PC-9 (cell line): ENCODE measurements around the gene RPS25. TPM values are rescaled to one million over a fixed set of nuclear protein-coding genes. Genes with fewer than 3 reads are reported as not detected.
A peak's percentile ranks its signal among the peaks of the same experiment; 100 is the strongest.
"Not testable (repeated sequence)": the region's sequence is repeated elsewhere in the genome, so short reads cannot be mapped to it uniquely, and the experiment has no call there.

Experiments
- BruUV-seq: library from RNA; stranded (reverse); fragments of 400-500 nt; replicated peaks from 2 replicates; lab custom pipeline; 2021; lab: Mats Ljungman, UMichigan
- CTCF ChIA-PET: fragments of 300-600 bp; sonication (Branson Sonifier 250); formaldehyde crosslinking; loops from one replicate; lab custom pipeline; 2022; ENCODE audit warnings: antibody characterized with exemption; lab: Charles Lee
- POLR2A ChIA-PET: fragments of 300-600 bp; sonication (Branson Sonifier 250); formaldehyde crosslinking; loops from one replicate; lab custom pipeline; 2022; ENCODE audit warnings: antibody characterized with exemption; ENCODE audit not compliant: unreplicated experiment; lab: Charles Lee
- DNase-seq, 2 experiments: peaks; one replicate each; pipeline versions ENCODE4 v3.0.0 to v3.0.0-alpha.2; 2015 to 2022; ENCODE audit warnings: mixed read lengths in 1 of 2
- H2AFZ ChIP-seq: fragments of 200-600 bp; sonication (generic); 2 replicates; pipeline ENCODE4 v1.8.1; 2017; ENCODE audit warnings: antibody characterized with exemption
- H3F3A ChIP-seq: fragments of 200-600 bp; sonication (generic); 2 replicates; pipeline ENCODE4 v1.8.1; 2017; ENCODE audit warnings: antibody characterized with exemption, mild to moderate bottlenecking, low read depth; ENCODE audit not compliant: insufficient read depth
- H3K27ac ChIP-seq: fragments of 200-600 bp; sonication (generic); 2 replicates; pipeline ENCODE4 v1.6.1; 2016; ENCODE audit warnings: mixed run types
- H3K27me3 ChIP-seq: fragments of 200-600 bp; sonication (generic); 2 replicates; pipeline ENCODE4 v1.6.1; 2016; ENCODE audit warnings: low read depth, mixed run types; ENCODE audit not compliant: insufficient read depth
- H3K36me3 ChIP-seq: fragments of 200-600 bp; sonication (generic); 2 replicates; pipeline ENCODE4 v1.6.1; 2016; ENCODE audit warnings: low read depth, mixed run types
- H3K4me1 ChIP-seq: fragments of 200-600 bp; sonication (generic); replicated peaks from 2 replicates; pipeline ENCODE4 v1.6.1; 2016; ENCODE audit warnings: mixed run types; ENCODE audit not compliant: insufficient read depth
- H3K4me2 ChIP-seq: fragments of 200-600 bp; sonication (generic); 2 replicates; pipeline ENCODE4 v1.6.1; 2017; ENCODE audit warnings: mixed run types
- H3K4me3 ChIP-seq: fragments of 200-600 bp; sonication (generic); 2 replicates; pipeline ENCODE4 v1.6.1; 2016; ENCODE audit warnings: mixed run types
- H3K79me2 ChIP-seq: fragments of 200-600 bp; sonication (generic); 2 replicates; pipeline ENCODE4 v1.6.1; 2017; ENCODE audit warnings: low read depth, mixed run types
- H3K9me2 ChIP-seq: fragments of 200-600 bp; sonication (generic); 2 replicates; pipeline ENCODE4 v1.8.1; 2017; ENCODE audit warnings: mild to moderate bottlenecking; ENCODE audit not compliant: insufficient read depth
- H3K9me3 ChIP-seq: fragments of 200-600 bp; sonication (generic); 2 replicates; pipeline ENCODE4 v1.8.1; 2016; ENCODE audit warnings: low read depth; ENCODE audit not compliant: insufficient read depth
- H4K20me1 ChIP-seq: fragments of 200-600 bp; sonication (generic); 2 replicates; pipeline ENCODE4 v1.8.1; 2017; ENCODE audit not compliant: insufficient read depth
- CTCF ChIP-seq: fragments of 200-600 bp; sonication (generic); conservative IDR thresholded peaks from 2 replicates; pipeline ENCODE4 v1.6.1; 2017; ENCODE audit warnings: mixed run types, antibody characterized with exemption, mild to moderate bottlenecking, moderate library complexity
- EZH2 ChIP-seq: fragments of 200-600 bp; sonication (generic); IDR thresholded peaks from 2 replicates; pipeline ENCODE4 v1.8.0; 2017; ENCODE audit warnings: antibody characterized with exemption, low read depth
- intact Hi-C: fragments of 100-400 bp; cut with micrococcal nuclease; formaldehyde crosslinking; loops from one replicate; pipeline ENCODE4 v1.10.0; 2022; ENCODE audit not compliant: unreplicated experiment
- total RNA-seq: library from RNA; stranded (reverse); gene quantifications from 2 replicates; pipeline ENCODE4 v1.2.3, GENCODE V29; 2021

RPS25 gene
- total RNA-seq, 1 experiment from 2014 or later, result 984 TPM

- Histone ChIP-seq H2AFZ (no peak overlapping the region), H3K4me2 (no peak overlapping the region), H3K27me3 (no peaks in the 10 kb centered on the region), H3K27ac (no peak overlapping the region), H3K4me1 (no peaks in the 10 kb centered on the region), H3K4me3 (no peak overlapping the region), H3K36me3 (no peaks in the 10 kb centered on the region), H3K79me2 (no peaks in the 10 kb centered on the region), H3K9me3 (no peaks in the 10 kb centered on the region), H4K20me1 (no peaks in the 10 kb centered on the region), H3K9me2 (no peaks in the 10 kb centered on the region), H3F3A (peaks cover 26% of the 10 kb centered on the region)
- TF ChIP-seq CTCF (no peak), EZH2 (no peak)
- CTCF ChIA-PET, result interaction anchor here (0.6 to 0.7 kb wide), 2 partner anchors 333 to 964 kb away, joined by 3 to 15 read pairs; no protein-coding TSS in a partner anchor
- no TSS peak for BruUV-seq
- DNase-seq, result peak in 1 of 2 experiments; percentile 35
- POLR2A ChIA-PET, result no interaction called here
- intact Hi-C loops, result no loop called here
Measured at GRCh38 chr11:119041821-119042514, 23.8 kb upstream of the RPS25 start.

DNA sequence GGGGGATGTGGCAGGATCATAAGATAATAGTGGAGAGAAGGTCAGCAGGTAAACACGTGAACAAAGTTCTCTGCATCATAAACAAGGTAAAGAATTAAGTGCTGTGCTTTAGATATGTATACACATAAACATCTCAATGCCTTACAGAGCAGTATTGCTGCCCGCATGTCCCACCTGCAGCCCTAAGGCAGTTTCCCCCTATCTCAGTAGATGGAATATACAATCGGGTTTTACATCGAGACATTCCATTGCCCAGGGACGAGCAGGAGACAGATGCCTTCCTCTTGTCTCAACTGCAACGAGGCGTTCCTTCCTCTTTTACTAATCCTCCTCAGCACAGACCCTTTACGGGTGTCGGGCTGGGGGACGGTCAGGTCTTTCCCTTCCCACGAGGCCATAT is 21.3 kb upstream of the RPS25 start:
- H3K36me3 ChIP-seq, H3K9me3 ChIP-seq, intact Hi-C loops, BruUV-seq, H4K20me1 ChIP-seq, H3K27me3 ChIP-seq, H3K9me2 ChIP-seq, DNase-seq, H3K4me1 ChIP-seq, H3K4me2 ChIP-seq, H3K4me3 ChIP-seq, H3K27ac ChIP-seq, H3K79me2 ChIP-seq, CTCF ChIA-PET, H2AFZ ChIP-seq, POLR2A ChIA-PET: not testable (repeated sequence)
- peaks cover 25% of the 10 kb centered on the region for H3F3A ChIP-seq

DNA sequence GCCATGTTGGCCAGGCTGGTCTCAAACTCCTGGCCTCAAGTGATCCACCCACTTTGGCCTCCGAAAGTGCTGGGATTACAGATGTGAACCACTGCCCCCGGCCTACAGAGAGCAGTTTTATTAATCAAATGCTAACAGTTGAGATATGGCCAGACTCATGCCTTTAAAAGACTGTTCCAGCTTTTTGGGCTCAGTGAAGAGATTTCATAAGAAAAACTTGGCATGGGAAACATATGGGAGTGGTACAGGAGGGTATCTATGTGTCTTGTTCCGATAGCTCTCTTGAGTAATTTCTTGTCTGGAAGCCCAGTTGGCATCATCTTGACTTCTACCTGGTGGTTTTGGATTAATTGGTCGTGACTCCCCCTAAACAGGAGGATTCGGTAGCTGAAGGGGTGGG is 20.7 kb upstream of the RPS25 start:
- intact Hi-C loops, result no loop called here

More for the DNA sequence above, 20.7 kb upstream of the RPS25 start:
- POLR2A ChIA-PET, result interaction anchor here (0.7 kb wide), 1 partner anchor 8 kb away, joined by 3 read pairs; the partner anchor contains the start of gene SLC37A4
- Histone ChIP-seq H2AFZ (no peak overlapping the region), H3K9me3 (no peaks in the 10 kb centered on the region), H4K20me1 (no peaks in the 10 kb centered on the region), H3K4me2 (no peak overlapping the region), H3K27ac (no peak overlapping the region), H3K27me3 (no peaks in the 10 kb centered on the region), H3F3A (peaks cover 24% of the 10 kb centered on the region), H3K4me1 (no peaks in the 10 kb centered on the region), H3K36me3 (no peaks in the 10 kb centered on the region), H3K4me3 (no peak overlapping the region), H3K9me2 (no peaks in the 10 kb centered on the region), H3K79me2 (no peaks in the 10 kb centered on the region)
- no TSS peak for BruUV-seq
- TF ChIP-seq CTCF, result no peak
- no peak for TF ChIP-seq EZH2
- no peak for DNase-seq
- CTCF ChIA-PET, result no interaction called here
